Peyer's patch (tissue), 4 donors: ENCODE data around the gene NBEAL2.
A peak's percentile ranks its signal among the peaks of the same experiment; 100 is the strongest.

Experiments
- CTCF ChIP-seq, 6 experiments: fragments of 450-650 bp in 4 of 6; fragments of 200-600 bp in 2 of 6; sonication (generic) in 1 of 6; IDR thresholded peaks; one replicate each; pipeline ENCODE4 v1.5.1; 2017 to 2019; ENCODE audit warnings: antibody characterized with exemption in 6 of 6, mild to moderate bottlenecking in 3 of 6, moderate library complexity in 1 of 6
- POLR2A ChIP-seq, 2 donors: fragments of 450-650 bp; IDR thresholded peaks; one replicate each; pipeline ENCODE4 v1.5.1; 2017; ENCODE audit warnings: antibody characterized with exemption in 2 of 2, mild to moderate bottlenecking in 2 of 2, moderate library complexity in 2 of 2

- TF ChIP-seq POLR2A (IDR thresholded peaks at IDR 0.05) (peak in 1 of 2 donors; percentile 27), CTCF (IDR thresholded peaks at IDR 0.05) (no peak)
These were observed 36.0 kb upstream of the NBEAL2 start for GRCh38 chr3:46943237-46944187.
